IMR-90 (cell line): ENCODE measurements around the gene CLEC14A. TPM values are rescaled to one million over a fixed set of nuclear protein-coding genes. Genes with fewer than 3 reads are reported as not detected.

Experiments used
- ATAC-seq: fragments of 200-7000 bp; cut with Tn5 transposase; 2 replicates; pipeline ENCODE4 v1.9.1; 2020; ENCODE audit warnings: low read depth, mild to moderate bottlenecking, moderate library complexity
- BruUV-seq: library from RNA; stranded (reverse); fragments of 400-500 nt; replicated peaks from 2 replicates; lab custom pipeline; 2021; lab: Mats Ljungman, UMichigan
- CTCF ChIA-PET: fragments of 300-600 bp; formaldehyde crosslinking; extraction: SDS; loops from one replicate; lab custom pipeline; 2021; ENCODE audit warnings: antibody characterized with exemption; lab: Yijun Ruan, JAX
- POLR2A ChIA-PET: fragments of 300-600 bp; sonication (Branson Sonifier 250); formaldehyde crosslinking; loops from one replicate; lab custom pipeline; 2022; ENCODE audit warnings: antibody characterized with exemption; ENCODE audit not compliant: unreplicated experiment; lab: Charles Lee
- DNase-seq: peaks from one replicate; pipeline ENCODE4 v3.0.0; 2013
- H2AFZ ChIP-seq: replicated peaks from 2 replicates; pipeline ENCODE3; 2013; ENCODE audit warnings: low read length, mild to moderate bottlenecking; ENCODE audit not compliant: poor library complexity
- H2AK5ac ChIP-seq: 2 replicates; pipeline ENCODE4 v1.6.1; 2013; ENCODE audit warnings: low read depth, low read length, inconsistent platforms
- H2AK9ac ChIP-seq: replicated peaks from 2 replicates; pipeline ENCODE3; 2013; ENCODE audit warnings: mild to moderate bottlenecking, low read depth, low read length, moderate library complexity; ENCODE audit not compliant: poor library complexity
- H2BK120ac ChIP-seq: 2 replicates; pipeline ENCODE4 v1.6.1; 2013; ENCODE audit warnings: low read depth, low read length, inconsistent platforms
- H2BK15ac ChIP-seq: 3 replicates; pipeline ENCODE4 v1.6.1; 2013; ENCODE audit warnings: low read depth, low read length, inconsistent platforms
- H2BK20ac ChIP-seq: 2 replicates; pipeline ENCODE4 v1.6.1; 2013; ENCODE audit warnings: low read depth, mild to moderate bottlenecking, inconsistent platforms, low read length, moderate library complexity
- H2BK5ac ChIP-seq: 2 replicates; pipeline ENCODE4 v1.6.1; 2013; ENCODE audit warnings: mild to moderate bottlenecking, low read depth, low read length, inconsistent platforms; ENCODE audit not compliant: poor library complexity, severe bottlenecking
- H3K14ac ChIP-seq: replicated peaks from 2 replicates; pipeline ENCODE4 v1.6.1; 2013; ENCODE audit warnings: low read depth, low read length, inconsistent platforms
- H3K18ac ChIP-seq: 2 replicates; pipeline ENCODE4 v1.6.1; 2013; ENCODE audit warnings: low read depth, low read length, control low read depth
- H3K23ac ChIP-seq: 2 replicates; pipeline ENCODE4 v1.6.1; 2013; ENCODE audit warnings: low read depth, low read length, inconsistent platforms
- H3K27ac ChIP-seq: 2 replicates; pipeline ENCODE4 v1.5.1; 2013; ENCODE audit warnings: mild to moderate bottlenecking, control low read depth, low read length; ENCODE audit not compliant: insufficient read depth
- H3K27me3 ChIP-seq: 2 replicates; pipeline ENCODE4 v1.6.1; 2013; ENCODE audit warnings: low read length; ENCODE audit not compliant: control insufficient read depth, insufficient read depth
- H3K36me3 ChIP-seq: 2 replicates; pipeline ENCODE4 v1.6.1; 2013; ENCODE audit warnings: low read length, mixed read lengths; ENCODE audit not compliant: control insufficient read depth, insufficient read depth
- H3K4ac ChIP-seq: 2 replicates; pipeline ENCODE4 v1.6.1; 2013; ENCODE audit warnings: low read depth, low read length, inconsistent platforms
- H3K4me1 ChIP-seq: 2 replicates; pipeline ENCODE4 v1.6.1; 2013; ENCODE audit warnings: low read length, mixed read lengths; ENCODE audit not compliant: control insufficient read depth, insufficient read depth
- H3K4me2 ChIP-seq: 2 replicates; pipeline ENCODE4 v1.6.1; 2013; ENCODE audit warnings: low read depth, mild to moderate bottlenecking, control low read depth, low read length, moderate library complexity
- H3K4me3 ChIP-seq: 2 replicates; pipeline ENCODE4 v1.5.1; 2013; ENCODE audit warnings: low read depth, mild to moderate bottlenecking, control low read depth, low read length, moderate library complexity; ENCODE audit not compliant: insufficient read depth
- H3K56ac ChIP-seq: 2 replicates; pipeline ENCODE4 v1.6.1; 2013; ENCODE audit warnings: low read length, inconsistent platforms; ENCODE audit not compliant: insufficient read depth; ENCODE audit errors: extremely low read depth
- H3K79me1 ChIP-seq, 2 experiments: 2 replicates each; pipeline ENCODE4 v1.6.1; 2013; ENCODE audit warnings: low read length in 2 of 2, inconsistent platforms in 1 of 2, low read depth in 1 of 2
- H3K9ac ChIP-seq: 2 replicates; pipeline ENCODE4 v1.6.1; 2013; ENCODE audit warnings: low read depth, low read length, control low read depth
- H3K9me1 ChIP-seq: 2 replicates; pipeline ENCODE4 v1.6.1; 2013; ENCODE audit warnings: low read length, inconsistent platforms; ENCODE audit not compliant: insufficient read depth
- H3K9me3 ChIP-seq: 2 replicates; pipeline ENCODE4 v1.6.1; 2013; ENCODE audit warnings: low read length; ENCODE audit not compliant: control insufficient read depth, insufficient read depth
- H4K20me1 ChIP-seq: 2 replicates; pipeline ENCODE4 v1.6.1; 2013; ENCODE audit warnings: low read length, inconsistent platforms; ENCODE audit not compliant: insufficient read depth
- H4K5ac ChIP-seq: 2 replicates; pipeline ENCODE4 v1.6.1; 2013; ENCODE audit warnings: mild to moderate bottlenecking, low read depth, low read length, control low read depth
- H4K8ac ChIP-seq, 2 experiments: 2 replicates each; pipeline ENCODE4 v1.6.1; 2013; ENCODE audit warnings: low read depth in 2 of 2, low read length in 2 of 2, control low read depth in 1 of 2, inconsistent platforms in 1 of 2
- H4K91ac ChIP-seq: 2 replicates; pipeline ENCODE4 v1.6.1; 2013; ENCODE audit warnings: low read depth, low read length, inconsistent platforms; ENCODE audit not compliant: insufficient read depth
- BHLHE40 ChIP-seq: fragments of 150-350 bp; IDR thresholded peaks from 2 replicates; pipeline ENCODE4 v1.6.1; 2016; ENCODE audit warnings: mild to moderate bottlenecking, low read depth, low read length
- CEBPB ChIP-seq: IDR thresholded peaks from 2 replicates; pipeline ENCODE4 v1.6.1; 2012; ENCODE audit warnings: low read depth, low read length, improper control_type of control experiment
- CHD1 ChIP-seq: IDR thresholded peaks from 2 replicates; pipeline ENCODE4 v1.6.1; 2012; ENCODE audit warnings: low read depth, low read length, improper control_type of control experiment
- FOS ChIP-seq: fragments of 150-350 bp; IDR thresholded peaks from 2 replicates; pipeline ENCODE4 v1.6.1; 2016; ENCODE audit warnings: low read depth, low read length
- MAFK ChIP-seq: IDR thresholded peaks from 2 replicates; pipeline ENCODE4 v1.6.1; 2012; ENCODE audit warnings: low read depth, low read length, improper control_type of control experiment
- MAZ ChIP-seq: IDR thresholded peaks from 2 replicates; pipeline ENCODE4 v1.6.1; 2012; ENCODE audit warnings: low read depth, mild to moderate bottlenecking, low read length, improper control_type of control experiment, moderate library complexity, borderline replicate concordance
- MXI1 ChIP-seq: IDR thresholded peaks from 2 replicates; pipeline ENCODE4 v1.6.1; 2012; ENCODE audit warnings: low read depth, mild to moderate bottlenecking, low read length, moderate library complexity, borderline replicate concordance
- NFE2L2 ChIP-seq: fragments of 150-350 bp; IDR thresholded peaks from 2 replicates; pipeline ENCODE4 v1.6.1; 2016; ENCODE audit warnings: low read depth, mild to moderate bottlenecking, low read length
- POLR2A ChIP-seq: IDR thresholded peaks from 2 replicates; pipeline ENCODE4 v1.6.1; 2012; ENCODE audit warnings: mild to moderate bottlenecking, low read depth, low read length
- RAD21 ChIP-seq: IDR thresholded peaks from 2 replicates; pipeline ENCODE4 v1.6.1; 2012; ENCODE audit warnings: low read length, improper control_type of control experiment
- RCOR1 ChIP-seq: IDR thresholded peaks from 2 replicates; pipeline ENCODE4 v1.6.1; 2012; ENCODE audit warnings: mild to moderate bottlenecking, low read length, improper control_type of control experiment; ENCODE audit not compliant: insufficient replicate concordance
- RFX5 ChIP-seq: IDR thresholded peaks from 2 replicates; pipeline ENCODE4 v1.8.0; 2012; ENCODE audit warnings: low read depth, mild to moderate bottlenecking, low read length, moderate library complexity
- SMC3 ChIP-seq: fragments of 150-350 bp; IDR thresholded peaks from 2 replicates; pipeline ENCODE4 v1.6.1; 2016; ENCODE audit warnings: low read depth, mild to moderate bottlenecking, antibody characterized with exemption, low read length, moderate library complexity
- WGBS, 2 experiments: methylation state at CpG; one replicate each; pipeline versions ENCODE4 v1.1.5 to v1.1.7; 2013; ENCODE audit warnings: missing lambda C conversion rate in 2 of 2; ENCODE audit not compliant: insufficient read length in 1 of 2; ENCODE audit errors: extremely low coverage in 2 of 2; 5-methylcytosine and 5-hydroxymethylcytosine counted together
- dilution Hi-C: fragments of 300-500 bp; cut with HindIII; formaldehyde crosslinking; loops from one replicate; pipeline ENCODE4 v1.14.3; 2018; ENCODE audit warnings: low sequenced_read_pairs; ENCODE audit not compliant: unreplicated experiment
- in situ Hi-C: fragments of 300-500 bp; cut with MboI; formaldehyde crosslinking; loops from 3 replicates; pipeline ENCODE4 v1.14.3; 2019; ENCODE audit warnings: low sequenced_read_pairs, inconsistent platforms, mixed read lengths
- intact Hi-C: fragments of 100-400 bp; cut with micrococcal nuclease; formaldehyde crosslinking; loops from 2 replicates; pipeline ENCODE4 v1.10.0; 2022
- polyA plus RNA-seq, 3 experiments: library from polyadenylated mRNA; depleted of rRNA; stranded (reverse); fragments of >200 nt; gene quantifications; 2 replicates each; pipeline ENCODE4 v1.2.3, GENCODE V29; 2012; ENCODE audit warnings: low replicate concordance in 1 of 3
- total RNA-seq: library from RNA; depleted of rRNA; stranded (reverse); fragments of >200 nt; gene quantifications from 2 replicates; pipeline ENCODE4 v1.2.3, GENCODE V29; 2012
- TF ChIP-seq, protein P1 (sequence below): fragments of 150-350 bp; IDR thresholded peaks from 2 replicates; pipeline ENCODE4 v1.6.1; 2016; ENCODE audit warnings: low read depth, mild to moderate bottlenecking, low read length, moderate library complexity, borderline replicate concordance
- TF ChIP-seq, protein P2 (sequence below): conservative IDR thresholded peaks from 2 replicates; pipeline ENCODE4 v1.5.1; 2012; ENCODE audit warnings: mild to moderate bottlenecking, low read depth, low read length, improper control_type of control experiment
- TF ChIP-seq, protein P3 (sequence below): fragments of 150-350 bp; IDR thresholded peaks from 2 replicates; pipeline ENCODE4 v1.6.1; 2017; ENCODE audit warnings: mild to moderate bottlenecking, antibody characterized with exemption, low read length, low read depth

CLEC14A gene
- total and polyA plus RNA-seq, 2 of the 4 experiments (the other 2 are of a cell fraction) = 3.0 to 6.2 TPM

DNA sequence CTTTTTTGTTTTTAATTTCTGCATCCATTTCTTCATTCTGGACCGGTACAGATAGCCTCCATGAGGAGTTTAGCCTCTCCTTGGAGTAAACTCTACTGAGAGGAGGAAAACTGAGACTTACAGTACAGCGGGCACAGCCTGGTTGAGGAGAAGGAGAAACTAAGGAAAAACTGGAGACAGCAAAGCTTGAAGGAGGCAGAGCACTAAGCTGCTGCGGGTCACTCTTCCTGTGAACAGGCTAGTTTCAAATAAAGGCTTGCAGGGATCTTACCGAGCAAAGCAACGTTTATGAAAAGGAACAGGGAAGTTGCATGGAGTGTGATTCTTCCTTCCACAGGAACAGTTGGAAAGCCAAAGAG is 48.5 kb downstream of the CLEC14A start:
- no peak for DNase-seq

More for the DNA sequence above, 48.5 kb downstream of the CLEC14A start:
- H3K36me3 ChIP-seq = no peaks in the 10 kb centered on the region
- H3K23ac ChIP-seq = peak overlapping the region; percentile 76
- peak overlapping the region; percentile 78 for H2AFZ ChIP-seq
- no peak overlapping the region for H3K18ac ChIP-seq
- CTCF ChIA-PET = interaction anchor here (0.8 to 1.5 kb wide), 3 partner anchors 10 to 393 kb away, joined by 3 to 6 read pairs (median 4); no protein-coding TSS in a partner anchor
- H2BK15ac ChIP-seq = peak overlapping the region; percentile 45; the same call in 1 of the 3 replicates
- H3K56ac ChIP-seq = no peak overlapping the region
- H4K5ac ChIP-seq = peak overlapping the region; percentile 6; the same call in 1 of the 2 replicates
- H4K91ac ChIP-seq = no peak overlapping the region
- H2BK120ac ChIP-seq = peak overlapping the region; percentile 70; the same call in 1 of the 2 replicates
- POLR2A ChIA-PET = no interaction called here
- H3K4me2 ChIP-seq = peak overlapping the region; percentile 58; the same call in 1 of the 2 replicates
- H3K9ac ChIP-seq = no peak overlapping the region
- 0 out of 2 replicates have a peak overlapping the region, but pooled peaks have one; percentile 22 for H3K14ac ChIP-seq
- no peak for ATAC-seq
- H3K27me3 ChIP-seq = no peaks in the 10 kb centered on the region
- in situ Hi-C loops = loop anchor here (10.0 kb wide), 2 partner anchors 303 to 657 kb away; no protein-coding TSS in a partner anchor
- intact Hi-C loops = no loop called here
- H3K4ac ChIP-seq = peak overlapping the region; percentile 15; the same call in 1 of the 2 replicates
- no peak overlapping the region for H2BK5ac ChIP-seq
- H3K9me1 ChIP-seq = peaks cover 9% of the 10 kb centered on the region; the same call in 1 of the 2 replicates
- peak overlapping the region in 1 of 2 experiments; percentile 44; a peak in 1 of 4 replicates for H4K8ac ChIP-seq
- no peaks in the 10 kb centered on the region for H4K20me1 ChIP-seq
- no peak overlapping the region for H2AK5ac ChIP-seq
- peaks cover 0 to 20% of the 10 kb centered on the region in 2 experiments; a peak in 2 of 4 replicates for H3K79me1 ChIP-seq
- 64% methylated on average over 2 of the region's 5 CpGs; no CpG with 5 or more reads in 1 of the 2 experiments for WGBS, 2 experiments
- peaks cover 2% of the 10 kb centered on the region; the same call in 1 of the 2 replicates for H3K9me3 ChIP-seq
- peak overlapping the region; percentile 61; the same call in 1 of the 2 replicates for H3K4me3 ChIP-seq
- no peak overlapping the region for H2AK9ac ChIP-seq
- H2BK20ac ChIP-seq = peak overlapping the region; percentile 80
- H3K4me1 ChIP-seq = peaks cover 11% of the 10 kb centered on the region; the same call in 1 of the 2 replicates
- TF ChIP-seq NFE2L2 = no peak
- TF ChIP-seq BHLHE40 = no peak
- no peak for TF ChIP-seq CEBPB
- TF ChIP-seq RCOR1 = no peak
- no peak for TF ChIP-seq MAZ
- TF ChIP-seq SMC3 = no peak
- TF ChIP-seq, protein P1, sequence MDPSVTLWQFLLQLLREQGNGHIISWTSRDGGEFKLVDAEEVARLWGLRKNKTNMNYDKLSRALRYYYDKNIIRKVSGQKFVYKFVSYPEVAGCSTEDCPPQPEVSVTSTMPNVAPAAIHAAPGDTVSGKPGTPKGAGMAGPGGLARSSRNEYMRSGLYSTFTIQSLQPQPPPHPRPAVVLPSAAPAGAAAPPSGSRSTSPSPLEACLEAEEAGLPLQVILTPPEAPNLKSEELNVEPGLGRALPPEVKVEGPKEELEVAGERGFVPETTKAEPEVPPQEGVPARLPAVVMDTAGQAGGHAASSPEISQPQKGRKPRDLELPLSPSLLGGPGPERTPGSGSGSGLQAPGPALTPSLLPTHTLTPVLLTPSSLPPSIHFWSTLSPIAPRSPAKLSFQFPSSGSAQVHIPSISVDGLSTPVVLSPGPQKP = no peak
- no peak for TF ChIP-seq RFX5
- no peak for TF ChIP-seq FOS
- TF ChIP-seq MAFK = no peak
- TF ChIP-seq POLR2A = no peak
- TF ChIP-seq, protein P2, sequence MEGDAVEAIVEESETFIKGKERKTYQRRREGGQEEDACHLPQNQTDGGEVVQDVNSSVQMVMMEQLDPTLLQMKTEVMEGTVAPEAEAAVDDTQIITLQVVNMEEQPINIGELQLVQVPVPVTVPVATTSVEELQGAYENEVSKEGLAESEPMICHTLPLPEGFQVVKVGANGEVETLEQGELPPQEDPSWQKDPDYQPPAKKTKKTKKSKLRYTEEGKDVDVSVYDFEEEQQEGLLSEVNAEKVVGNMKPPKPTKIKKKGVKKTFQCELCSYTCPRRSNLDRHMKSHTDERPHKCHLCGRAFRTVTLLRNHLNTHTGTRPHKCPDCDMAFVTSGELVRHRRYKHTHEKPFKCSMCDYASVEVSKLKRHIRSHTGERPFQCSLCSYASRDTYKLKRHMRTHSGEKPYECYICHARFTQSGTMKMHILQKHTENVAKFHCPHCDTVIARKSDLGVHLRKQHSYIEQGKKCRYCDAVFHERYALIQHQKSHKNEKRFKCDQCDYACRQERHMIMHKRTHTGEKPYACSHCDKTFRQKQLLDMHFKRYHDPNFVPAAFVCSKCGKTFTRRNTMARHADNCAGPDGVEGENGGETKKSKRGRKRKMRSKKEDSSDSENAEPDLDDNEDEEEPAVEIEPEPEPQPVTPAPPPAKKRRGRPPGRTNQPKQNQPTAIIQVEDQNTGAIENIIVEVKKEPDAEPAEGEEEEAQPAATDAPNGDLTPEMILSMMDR = no peak
- no peak for TF ChIP-seq MXI1
- TF ChIP-seq CHD1 = no peak
- TF ChIP-seq RAD21 = no peak
- TF ChIP-seq, protein P3, sequence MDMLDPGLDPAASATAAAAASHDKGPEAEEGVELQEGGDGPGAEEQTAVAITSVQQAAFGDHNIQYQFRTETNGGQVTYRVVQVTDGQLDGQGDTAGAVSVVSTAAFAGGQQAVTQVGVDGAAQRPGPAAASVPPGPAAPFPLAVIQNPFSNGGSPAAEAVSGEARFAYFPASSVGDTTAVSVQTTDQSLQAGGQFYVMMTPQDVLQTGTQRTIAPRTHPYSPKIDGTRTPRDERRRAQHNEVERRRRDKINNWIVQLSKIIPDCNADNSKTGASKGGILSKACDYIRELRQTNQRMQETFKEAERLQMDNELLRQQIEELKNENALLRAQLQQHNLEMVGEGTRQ = no peak
- no peak overlapping the region for H3K27ac ChIP-seq
- dilution Hi-C loops = no loop called here
- no TSS peak for BruUV-seq
